ENCODE data around the gene NHEJ1.
A peak's percentile ranks its signal among the peaks of the same experiment; 100 is the strongest.

NHEJ1 gene

DNA sequence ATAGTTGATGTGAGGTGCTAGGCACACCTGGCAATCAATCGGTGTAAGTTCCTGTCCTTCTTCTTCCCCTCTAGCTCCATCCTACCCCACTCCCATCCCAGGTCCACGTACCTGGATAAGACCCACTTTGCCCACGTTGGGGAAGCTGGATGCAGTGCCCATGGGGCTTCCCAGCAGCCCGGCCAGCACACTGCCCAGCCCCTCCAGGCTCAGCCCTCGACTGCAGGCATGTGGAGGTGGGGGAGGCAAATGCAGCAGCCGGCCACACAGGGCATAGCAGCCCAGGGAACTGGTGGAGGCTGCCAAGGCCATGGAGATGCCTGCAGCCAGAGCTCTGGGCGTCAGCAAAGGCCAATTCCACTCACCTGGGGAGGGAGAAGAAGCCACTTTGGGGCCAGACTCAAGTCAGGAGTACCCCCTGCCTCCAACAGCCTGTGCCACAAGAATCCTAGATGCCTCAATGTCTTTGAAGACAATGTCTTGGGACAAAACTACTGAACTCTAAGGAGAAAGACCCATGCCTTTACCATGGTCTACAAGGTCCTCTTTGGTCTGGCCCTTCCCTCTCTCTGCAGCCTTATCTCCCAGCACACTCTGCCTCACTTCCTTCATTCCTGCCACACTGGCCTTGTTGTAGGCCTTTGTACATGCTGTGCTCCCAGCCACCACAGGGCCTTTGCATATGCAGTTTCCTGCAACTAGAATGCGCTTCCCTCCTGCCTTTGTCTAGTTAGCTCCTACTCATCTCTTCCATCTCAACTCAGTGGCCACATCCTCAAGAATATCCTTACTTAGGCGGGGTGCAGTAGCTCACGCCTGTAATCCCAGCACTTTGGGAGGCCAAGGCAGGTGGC, 4.7 kb upstream of the NHEJ1 start:
- no peak for DNase-seq

DNA sequence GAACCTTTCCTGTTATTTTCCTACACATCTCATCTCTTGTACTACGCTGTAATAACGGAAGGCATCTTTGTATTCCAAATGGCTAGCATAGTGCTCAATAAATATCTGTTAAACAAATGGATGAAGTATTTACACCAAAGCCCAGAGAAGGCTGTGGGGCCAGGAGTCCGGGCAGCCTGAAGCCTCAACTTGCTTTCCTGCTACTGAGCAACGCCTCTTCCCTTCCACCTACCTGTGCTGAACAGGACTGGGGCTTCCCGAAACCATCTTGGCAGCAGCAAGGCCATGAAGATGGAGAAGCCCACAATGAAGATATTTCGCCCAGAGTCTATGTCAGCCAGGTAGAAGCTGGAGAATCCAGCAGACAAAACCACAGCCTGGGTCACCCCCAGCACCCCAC, 2.5 kb upstream of the NHEJ1 start:
- no peak for DNase-seq

DNA sequence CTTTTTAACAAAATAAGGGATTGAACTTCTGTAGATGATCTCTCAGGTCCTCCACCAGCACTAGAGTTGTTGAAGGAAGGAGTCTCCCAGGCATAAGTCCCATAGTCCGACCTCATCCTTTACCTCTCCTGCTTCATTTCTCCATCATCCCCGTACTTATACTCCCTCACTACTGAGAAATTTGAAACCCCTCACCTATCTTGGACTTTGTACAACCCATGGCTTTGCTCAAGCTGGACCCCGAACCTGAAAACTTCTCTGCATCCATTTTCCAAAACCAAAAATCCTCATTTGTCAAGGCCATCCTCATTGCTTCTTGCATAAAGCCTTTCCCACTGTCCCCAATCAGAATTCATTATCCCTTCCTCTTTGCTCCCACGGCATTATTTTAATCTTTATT, 482 bp upstream of the NHEJ1 start:
- DNase-seq: no peak

DNA sequence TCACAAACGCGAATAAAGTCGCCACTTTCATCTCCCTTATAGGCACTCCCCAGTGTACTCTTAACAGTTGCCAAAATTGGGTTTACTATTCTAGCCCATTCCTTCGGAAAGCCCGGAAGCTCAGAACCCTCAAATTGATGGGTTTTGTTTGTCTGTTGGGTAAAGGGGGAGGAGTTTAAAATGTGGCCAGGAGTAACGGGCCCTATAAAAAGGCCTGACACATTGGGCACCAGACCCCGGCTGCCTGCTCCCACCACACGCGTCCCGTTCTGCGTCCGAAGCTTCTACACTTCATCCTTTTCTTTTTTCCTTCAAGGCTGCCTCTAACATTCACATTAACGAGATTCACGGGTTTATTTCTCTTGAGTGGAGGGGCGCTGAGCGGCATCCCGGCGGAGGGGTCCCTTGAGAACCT, 837 bp downstream of the NHEJ1 start:
- DNase-seq: no peak

DNA sequence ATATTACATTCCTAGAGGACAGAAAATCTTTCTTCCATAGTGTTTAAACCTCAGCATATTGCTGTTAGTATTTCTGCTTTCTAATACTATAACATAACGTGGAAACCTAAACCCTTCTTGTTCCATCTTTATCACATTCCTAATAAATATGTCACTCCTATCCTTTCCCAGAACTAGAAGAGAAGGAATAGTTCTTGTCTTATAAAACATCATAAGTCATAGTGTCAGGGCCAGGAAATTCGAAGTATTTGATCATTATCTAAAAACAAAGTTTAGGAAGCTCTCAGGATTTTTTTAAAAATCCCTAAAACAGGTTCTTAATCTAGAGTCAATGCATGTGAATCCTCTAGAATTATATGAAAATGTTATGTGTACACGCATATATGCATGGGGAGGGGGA, 2.0 kb downstream of the NHEJ1 start:
- no peak for DNase-seq

DNA sequence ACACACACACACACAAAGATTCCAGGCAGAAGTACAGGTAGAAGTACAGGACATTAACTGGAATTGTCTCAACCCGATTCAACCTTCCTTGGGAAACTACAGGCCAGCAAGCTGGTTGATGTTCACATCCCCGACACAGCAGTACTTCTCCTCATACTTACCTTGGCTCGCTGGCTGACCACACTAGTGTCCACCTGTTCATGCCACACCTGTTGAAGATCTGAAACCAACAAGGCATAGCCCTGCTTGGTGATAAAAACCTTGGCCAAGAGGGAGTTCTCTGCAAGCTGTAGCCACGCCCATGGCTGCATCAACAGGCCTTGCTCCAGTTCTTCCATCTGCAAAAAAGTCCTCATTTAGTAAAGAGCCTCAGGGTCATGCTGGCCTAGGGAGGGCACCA, 2.6 kb downstream of the NHEJ1 start:
- no peak for DNase-seq

DNA sequence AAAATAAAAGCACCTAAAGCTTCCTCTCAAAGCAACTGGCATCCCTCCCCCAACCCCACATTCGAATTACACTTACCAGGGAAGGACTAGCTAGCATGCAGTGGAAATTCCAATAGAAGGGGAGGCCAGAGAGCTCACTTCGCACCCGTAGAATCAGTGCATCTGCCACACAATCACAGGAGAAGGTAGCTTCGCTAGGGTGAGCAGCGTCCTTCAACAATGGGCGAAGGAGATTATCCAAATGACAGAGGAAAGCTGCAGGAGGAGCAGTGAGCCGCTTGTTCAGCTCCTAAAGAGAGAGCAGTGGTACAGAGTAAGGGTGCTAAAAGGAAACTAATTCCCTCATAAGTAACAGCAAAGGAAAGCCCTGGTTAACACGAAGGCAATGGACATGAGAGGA, 3.2 kb downstream of the NHEJ1 start:
- no peak for DNase-seq

DNA sequence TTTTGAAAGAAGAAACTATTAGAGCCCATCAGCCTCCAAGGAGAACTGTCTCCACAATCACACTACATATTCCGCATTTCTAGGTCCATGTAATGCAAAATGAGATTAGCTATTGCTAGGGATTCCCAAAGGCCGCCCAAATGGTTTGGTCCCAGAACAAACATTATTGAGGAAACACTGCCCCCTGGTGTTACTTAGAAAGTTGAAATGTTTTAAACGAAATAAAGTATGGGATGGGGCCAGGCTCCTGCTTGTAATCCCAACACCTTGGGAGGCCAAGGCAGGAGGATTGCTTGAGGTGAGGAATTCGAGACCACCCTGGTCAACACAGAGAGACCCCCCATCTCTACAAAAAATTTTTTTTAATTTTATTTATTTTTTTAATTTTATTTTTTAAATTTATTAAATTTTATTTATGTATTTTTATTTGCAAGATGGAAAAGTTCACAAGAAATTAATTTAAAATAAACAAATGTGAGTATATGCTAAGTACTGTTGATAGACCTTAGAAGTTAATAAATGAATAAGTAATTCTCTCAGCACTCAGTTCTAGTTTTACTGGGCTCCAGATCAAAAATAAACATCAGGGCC, 5.5 kb downstream of the NHEJ1 start:
- DNase-seq: peak; percentile 96

DNA sequence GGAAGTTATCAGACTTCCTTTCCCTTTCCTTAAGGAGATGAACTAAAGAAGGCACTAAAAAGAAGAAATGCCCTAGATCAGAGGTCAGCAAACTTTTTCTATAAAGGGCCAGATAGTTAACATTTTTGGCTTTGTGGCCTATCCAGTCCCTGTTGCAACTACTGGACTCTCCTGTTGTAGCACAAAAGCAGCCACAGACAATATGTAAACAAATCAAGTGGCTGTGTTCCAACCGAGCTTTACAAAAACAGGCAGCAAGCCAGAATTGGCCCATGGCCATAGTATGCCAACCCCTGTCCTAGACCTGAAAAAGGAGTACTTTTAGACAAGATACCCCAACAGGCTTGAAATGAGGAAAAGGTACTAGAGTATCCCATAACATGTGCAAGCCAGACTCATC, 10.9 kb downstream of the NHEJ1 start:
- DNase-seq: no peak

DNA sequence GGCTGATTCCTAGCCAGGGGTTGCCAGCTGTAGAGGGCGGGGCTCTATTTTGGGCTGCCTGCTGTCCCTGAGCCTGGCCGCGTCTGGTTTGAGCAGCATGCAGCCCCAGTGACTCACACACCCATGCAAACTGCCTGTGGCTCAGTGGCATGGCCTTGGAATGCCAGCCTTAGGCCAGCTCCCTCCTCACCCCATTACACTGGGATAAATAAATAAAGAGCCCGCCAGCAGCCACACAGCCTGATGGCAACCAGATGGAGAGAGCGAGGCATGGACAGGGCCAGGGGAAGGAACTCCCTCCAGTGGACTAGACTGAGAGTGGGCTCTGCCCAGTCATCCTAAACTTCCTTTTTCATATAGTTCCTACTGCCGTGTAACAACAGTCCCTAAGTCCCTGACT, 18.3 kb downstream of the NHEJ1 start:
- DNase-seq: no peak

DNA sequence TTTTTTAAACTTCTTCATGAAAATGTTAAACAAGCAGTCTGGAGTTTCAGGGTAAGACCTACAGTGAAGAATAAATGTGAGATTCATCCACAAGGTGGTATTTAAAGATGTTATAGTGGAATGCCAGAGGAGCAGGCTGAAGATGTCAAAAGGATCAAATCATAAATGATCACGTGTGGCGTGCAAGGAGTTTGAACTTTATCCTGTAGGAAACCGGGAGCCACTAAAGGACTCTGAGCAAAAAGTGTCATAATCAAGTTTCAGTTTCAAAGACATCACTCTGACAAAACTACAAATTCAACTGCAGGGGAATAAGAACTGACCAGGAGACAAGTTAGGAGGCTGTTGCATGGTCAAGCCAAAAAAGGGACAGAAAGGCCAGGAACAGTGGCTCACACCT, 19.9 kb downstream of the NHEJ1 start:
- no peak for DNase-seq

DNA sequence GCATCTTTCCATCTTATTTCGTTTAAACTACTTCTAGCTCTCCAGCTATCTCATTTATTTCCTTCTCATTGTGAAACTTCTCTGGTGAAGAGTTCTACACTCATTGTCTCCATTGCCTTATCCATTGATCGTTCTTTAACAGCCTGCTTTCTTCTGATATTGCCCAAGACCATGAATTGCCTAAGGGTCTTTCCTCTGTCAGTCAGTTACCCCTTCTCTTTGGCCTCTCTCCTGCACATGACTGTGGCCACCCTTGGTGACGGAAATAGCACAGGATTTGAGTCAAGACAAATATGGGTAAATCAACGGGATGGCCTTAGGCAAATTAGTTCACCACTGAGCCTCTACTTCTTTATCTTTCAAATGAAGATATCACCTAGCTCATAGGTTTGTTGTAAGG, 26.6 kb downstream of the NHEJ1 start:
- no peak for DNase-seq

DNA sequence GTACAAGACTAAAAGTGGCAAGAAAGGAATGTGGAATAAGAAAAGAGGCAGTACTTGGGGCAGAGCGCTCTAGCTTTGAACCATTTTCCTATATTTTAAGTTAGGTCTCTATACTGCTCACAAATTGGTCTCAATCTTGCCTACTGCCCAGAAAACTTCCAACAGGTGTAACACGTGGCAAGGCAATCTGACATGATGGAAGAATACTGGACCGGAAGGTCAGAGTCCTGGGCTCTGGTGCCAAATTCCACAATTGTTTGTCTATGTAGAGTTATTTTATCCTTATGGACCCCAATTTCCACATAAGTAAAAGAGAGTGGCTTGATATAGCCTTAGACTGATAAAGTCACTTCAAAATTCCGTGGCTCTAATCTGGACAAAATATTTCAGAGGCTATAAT, 28.9 kb downstream of the NHEJ1 start:
- DNase-seq: no peak

DNA sequence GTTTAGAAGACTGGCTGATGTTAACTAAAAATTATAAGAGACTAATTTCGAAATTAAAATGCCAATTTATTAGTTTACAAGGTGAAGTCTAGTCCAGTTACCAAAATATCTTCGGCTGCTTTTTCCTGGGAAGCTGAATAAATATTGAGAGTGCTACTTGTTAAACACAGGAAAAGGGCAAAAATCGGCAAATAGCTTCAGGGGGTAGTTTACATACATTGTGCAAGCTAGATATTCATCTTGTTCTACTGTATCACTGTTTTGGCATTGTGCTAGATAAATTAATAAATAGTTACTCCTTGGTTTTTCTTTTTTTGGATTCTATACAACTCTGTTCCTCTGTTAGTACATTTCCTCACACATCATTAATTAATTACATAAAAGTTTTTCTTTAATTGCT, 29.3 kb downstream of the NHEJ1 start:
- no peak for DNase-seq

DNA sequence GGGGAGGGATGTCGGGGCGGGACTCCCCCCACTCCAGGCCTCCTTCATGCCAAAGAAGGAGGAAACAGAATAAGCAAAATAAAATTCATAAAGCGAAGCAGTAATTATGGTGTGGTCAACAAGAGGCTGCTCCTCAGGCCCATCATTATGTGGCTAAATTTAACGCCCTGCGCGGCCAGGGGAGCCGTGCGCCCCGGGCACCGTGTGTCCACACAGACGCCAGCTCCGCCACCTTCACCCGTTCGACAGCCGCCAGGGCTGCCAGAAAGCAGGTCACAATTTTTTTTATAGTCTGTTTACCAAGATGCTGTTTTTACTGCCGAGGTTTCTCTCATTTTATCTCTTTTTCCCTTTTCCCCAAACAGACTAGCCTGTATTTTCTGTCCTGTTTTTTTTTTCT, 31.0 kb downstream of the NHEJ1 start:
- DNase-seq: no peak

DNA sequence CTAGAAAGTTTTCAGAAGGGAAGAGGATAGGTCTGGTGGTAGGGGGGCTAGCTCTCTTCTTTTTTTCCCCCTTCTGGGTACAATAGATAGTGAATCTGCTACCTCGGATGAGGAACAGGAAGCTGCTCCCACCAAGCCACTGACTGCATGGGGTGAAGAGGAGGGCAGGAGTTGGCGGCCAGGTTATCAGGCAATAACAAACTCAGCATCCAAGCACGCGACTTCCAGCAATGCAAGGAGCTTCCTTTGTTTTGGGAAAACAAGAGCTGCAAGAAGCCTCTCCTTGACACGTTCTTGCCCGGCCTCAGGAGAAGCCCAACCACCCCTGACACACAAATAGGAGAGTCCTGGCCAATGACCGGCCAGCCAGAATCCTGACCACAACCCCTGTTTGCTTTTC, 32.2 kb downstream of the NHEJ1 start:
- DNase-seq: no peak

DNA sequence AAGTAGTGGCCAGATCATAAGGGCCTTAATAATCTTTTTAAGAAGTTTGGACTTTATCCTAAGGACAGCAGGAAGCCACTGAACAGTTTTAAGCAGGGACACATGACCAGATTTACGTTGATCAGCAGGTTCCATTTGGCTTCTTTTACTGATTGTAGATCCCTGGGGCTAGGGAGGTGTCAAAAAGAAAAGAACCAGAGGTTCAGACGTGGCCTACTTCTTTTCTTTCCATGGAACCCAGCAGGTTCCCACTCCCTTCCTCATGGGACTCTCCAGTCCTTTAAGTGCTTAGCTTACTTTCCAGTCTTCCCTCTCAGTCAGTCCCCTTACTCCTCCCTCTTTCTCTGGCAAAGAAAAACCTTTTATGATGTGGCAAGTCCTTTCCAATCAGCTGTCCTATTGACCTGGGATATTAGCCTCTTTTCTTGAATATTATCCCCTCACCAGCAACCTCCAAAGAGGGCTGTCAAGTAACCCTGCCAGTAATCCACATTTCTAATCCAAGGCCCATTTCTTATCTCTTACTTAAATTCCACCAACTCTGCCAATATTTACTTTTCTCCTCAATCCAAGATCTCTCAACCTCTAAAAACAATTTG, 33.5 kb downstream of the NHEJ1 start:
- no peak for DNase-seq

DNA sequence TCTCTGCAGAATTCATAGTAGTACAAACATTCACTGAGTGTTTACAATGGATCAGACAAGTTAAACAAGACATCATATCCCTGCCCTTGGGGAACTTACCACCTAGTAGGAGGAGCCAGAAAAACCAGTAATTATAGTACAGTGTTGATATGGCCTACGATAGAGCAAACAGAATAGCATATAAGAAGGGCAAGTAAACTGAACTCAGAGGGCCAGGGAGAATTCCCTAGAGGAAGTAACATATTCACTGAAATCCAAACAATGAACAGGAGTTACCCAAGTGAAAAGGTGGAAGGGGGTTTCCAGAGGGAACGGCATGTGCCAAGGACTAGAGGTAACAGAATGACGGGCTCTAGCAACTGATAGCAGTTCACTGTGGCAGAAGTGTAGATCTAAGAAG, 34.1 kb downstream of the NHEJ1 start:
- no peak for DNase-seq

DNA sequence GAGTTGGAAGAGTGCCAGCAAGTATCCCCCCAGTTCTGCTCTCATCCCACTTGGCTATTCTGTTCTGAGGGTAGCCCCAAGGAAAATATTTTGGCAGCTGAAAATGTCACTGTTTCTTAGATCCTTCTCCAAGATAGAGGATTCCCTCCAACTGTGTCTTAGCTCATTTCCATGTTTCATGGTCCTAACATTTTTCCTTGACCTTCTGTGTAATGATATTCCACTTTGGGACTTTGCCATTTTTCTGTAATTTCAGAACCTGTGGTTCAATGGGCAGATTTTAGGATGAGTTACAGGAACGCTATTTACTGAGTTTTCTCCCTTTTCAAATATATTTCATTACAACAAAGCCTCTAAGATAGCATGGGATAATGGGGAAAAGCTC, 34.7 kb downstream of the NHEJ1 start:
- no peak for DNase-seq

DNA sequence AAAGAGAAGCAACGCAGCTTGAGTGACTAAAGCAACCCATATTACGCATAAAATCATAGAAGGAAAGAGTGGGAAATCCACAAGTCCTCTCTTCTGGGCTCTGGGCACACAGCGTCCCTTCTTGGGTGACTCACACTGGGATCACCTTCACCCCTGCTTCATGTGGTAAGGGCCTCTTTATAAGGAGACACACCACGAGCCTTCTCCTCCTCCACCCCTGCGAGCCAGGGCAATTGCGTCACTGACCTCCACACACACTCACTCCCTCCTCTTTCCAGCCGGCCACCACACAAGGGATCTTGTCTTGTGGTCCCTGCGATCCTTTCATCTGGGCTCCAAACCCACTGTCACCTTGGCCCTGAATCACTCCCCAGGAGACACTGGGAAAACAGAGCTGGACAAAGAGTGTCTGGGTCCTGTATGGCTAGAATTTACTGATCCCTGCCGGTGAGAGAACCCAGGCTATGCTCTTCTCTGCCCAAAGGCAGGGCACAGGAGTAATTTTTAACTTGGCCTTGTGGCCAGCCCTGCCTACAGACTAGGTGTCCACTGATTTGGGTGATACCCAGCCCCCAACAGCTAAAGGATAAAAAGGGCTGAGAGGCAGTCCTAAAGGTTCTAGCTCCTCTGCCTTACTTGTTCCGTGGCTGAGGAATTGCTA, 35.3 kb downstream of the NHEJ1 start:
- no peak for DNase-seq

DNA sequence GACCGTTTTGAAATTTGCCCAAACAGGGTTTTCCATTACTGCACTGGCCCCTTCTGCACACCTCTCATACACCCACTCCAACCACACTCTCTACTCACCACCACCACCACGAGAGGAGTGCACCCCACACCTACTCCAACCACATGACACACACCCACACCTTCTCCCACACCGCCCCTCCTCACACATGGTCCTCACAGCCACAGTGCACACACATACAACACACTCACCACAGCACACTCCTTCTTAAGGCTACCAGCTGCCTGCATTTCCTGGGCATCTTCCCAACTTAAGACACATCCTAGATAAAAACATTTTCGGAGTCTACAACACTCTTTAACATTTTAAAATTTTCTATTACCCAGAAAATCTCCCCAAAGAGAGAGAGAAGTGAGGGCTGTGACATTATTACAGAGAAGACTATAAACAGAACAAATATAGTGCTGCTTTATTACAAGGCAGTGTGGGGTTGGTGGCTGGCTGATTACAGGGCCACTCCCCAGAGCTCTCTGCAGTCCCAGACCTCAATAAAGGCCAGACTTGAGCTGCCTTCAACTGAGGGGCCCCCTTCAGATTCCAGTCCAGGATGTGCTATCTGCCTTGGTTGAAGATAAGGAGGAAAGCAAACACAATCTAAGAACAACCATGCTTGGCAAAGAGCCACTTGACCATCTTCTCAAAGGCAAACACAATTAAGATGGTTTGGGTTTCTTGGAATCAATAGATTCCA, 36.1 kb downstream of the NHEJ1 start:
- DNase-seq: no peak

DNA sequence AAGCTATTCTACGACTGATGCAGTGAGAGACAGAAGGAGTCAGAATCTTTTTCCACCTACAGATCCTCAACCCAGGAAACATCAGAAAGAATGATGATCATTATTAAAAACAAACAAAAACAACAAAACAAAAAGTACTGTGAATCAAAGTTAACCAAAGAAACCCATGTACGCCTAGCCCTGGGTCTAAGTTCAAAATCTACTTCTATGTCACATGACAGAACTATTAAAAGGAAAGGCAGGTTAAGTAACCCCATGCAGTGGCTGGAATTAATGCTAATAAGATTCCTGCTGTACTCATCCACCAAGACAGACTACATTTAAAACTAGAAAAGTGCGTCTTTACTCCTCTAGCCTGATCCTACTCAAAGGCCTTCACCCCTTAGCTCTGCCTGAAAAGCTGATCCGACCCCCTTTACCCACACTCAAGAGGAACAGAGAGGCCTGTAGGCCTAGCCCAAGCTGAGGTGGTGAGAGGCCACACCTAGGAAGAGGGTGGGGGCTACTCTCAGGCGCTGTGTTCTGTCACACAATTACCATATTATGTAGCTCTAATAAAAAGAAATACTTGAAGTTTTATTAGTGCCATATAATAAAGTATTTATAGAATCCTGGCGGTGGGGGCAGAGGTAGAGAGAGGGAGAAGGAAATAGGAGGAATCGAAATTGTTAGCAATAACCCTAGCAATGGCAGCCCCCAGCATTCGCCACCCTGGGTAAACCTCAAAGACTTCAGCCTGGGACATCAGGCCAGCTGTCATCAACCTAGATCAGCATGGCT, 37.1 kb downstream of the NHEJ1 start:
- DNase-seq: no peak
